Endothelial cell of umbilical vein (primary cell): ENCODE measurements around the gene SYNPR. TPM values are rescaled to one million over a fixed set of nuclear protein-coding genes. Genes with fewer than 3 reads are reported as not detected.

Experiments used
- BruUV-seq: library from RNA; stranded (reverse); fragments of 400-500 nt; replicated peaks from 2 replicates; lab custom pipeline; 2021; lab: Mats Ljungman, UMichigan
- CTCF ChIA-PET: fragments of 300-600, 350-600 bp; sonication (Branson Sonifier 250); formaldehyde crosslinking; loops from one replicate; lab custom pipeline; 2021; ENCODE audit warnings: antibody characterized with exemption, inconsistent platforms; lab: Charles Lee
- POLR2A ChIA-PET: fragments of 300-600, 350-600 bp; sonication (Branson Sonifier 250); formaldehyde crosslinking; loops from one replicate; lab custom pipeline; 2021; ENCODE audit warnings: antibody characterized with exemption, inconsistent platforms; lab: Charles Lee
- DNase-seq: peaks from one replicate; pipeline ENCODE4 v3.0.0-alpha.2; 2011; ENCODE audit warnings: low read depth, low spot score
- FAIRE-seq: peaks from 2 replicates; lab custom pipeline; 2011; peaks lifted over from hg19 to GRCh38; lab: Jason Lieb, UNC
- H2AFZ ChIP-seq: 2 replicates; pipeline ENCODE4 v1.6.0; 2012; ENCODE audit warnings: low read depth, low read length, control low read depth, inconsistent platforms
- H3K27ac ChIP-seq: 2 replicates; pipeline ENCODE4 v1.5.1; 2011; ENCODE audit warnings: low read depth, mild to moderate bottlenecking, control low read depth, low read length, moderate library complexity; ENCODE audit not compliant: insufficient read depth
- H3K27me3 ChIP-seq, 2 experiments: 2 replicates each; pipeline versions ENCODE4 v1.6.0 to v1.6.1; 2011; ENCODE audit warnings: low read length in 2 of 2, mixed read lengths in 1 of 2; ENCODE audit not compliant: control insufficient read depth in 2 of 2, insufficient read depth in 2 of 2
- H3K36me3 ChIP-seq, 2 experiments: 2 replicates in 1 of 2; 3 replicates in 1 of 2; pipeline ENCODE4 v1.5.1; 2011; ENCODE audit warnings: low read length in 2 of 2, mild to moderate bottlenecking in 1 of 2, moderate library complexity in 1 of 2; ENCODE audit not compliant: control insufficient read depth in 2 of 2, insufficient read depth in 2 of 2; ENCODE audit errors: extremely low read depth in 1 of 2
- H3K4me1 ChIP-seq: 3 replicates; pipeline ENCODE4 v1.5.1; 2011; ENCODE audit warnings: mild to moderate bottlenecking, low read length; ENCODE audit not compliant: control insufficient read depth, insufficient read depth; ENCODE audit errors: extremely low read depth
- H3K4me2 ChIP-seq: 2 replicates; pipeline ENCODE4 v1.6.1; 2011; ENCODE audit warnings: low read length, control low read depth, mixed read lengths; ENCODE audit not compliant: insufficient read depth
- H3K4me3 ChIP-seq, 3 experiments: fragments of 200-600 bp in 1 of 3; sonication (generic), shearing (Covaris generic) in 1 of 3; replicated peaks in 1 of 3; 2 replicates each; pipeline ENCODE4 v1.5.1; 2011 to 2016; ENCODE audit warnings: control low read depth in 3 of 3, low read length in 3 of 3, mild to moderate bottlenecking in 2 of 3, inconsistent platforms in 1 of 3, low read depth in 1 of 3, moderate library complexity in 1 of 3; ENCODE audit not compliant: insufficient read depth in 1 of 3
- H3K79me2 ChIP-seq: 2 replicates; pipeline ENCODE4 v1.6.0; 2012; ENCODE audit warnings: low read length, inconsistent platforms; ENCODE audit not compliant: control insufficient read depth, insufficient read depth
- H3K9ac ChIP-seq: replicated peaks from 2 replicates; pipeline ENCODE3; 2011; ENCODE audit warnings: low read length, control low read depth; ENCODE audit not compliant: insufficient read depth; ENCODE audit errors: extremely low read depth
- H3K9me1 ChIP-seq: replicated peaks from 3 replicates; pipeline ENCODE4 v1.6.0; 2011; ENCODE audit warnings: mild to moderate bottlenecking, low read length; ENCODE audit not compliant: control insufficient read depth, insufficient read depth; ENCODE audit errors: extremely low read depth
- H3K9me3 ChIP-seq: replicated peaks from 2 replicates; pipeline ENCODE4 v1.5.1; 2012; ENCODE audit warnings: low read length, inconsistent platforms; ENCODE audit not compliant: control insufficient read depth, insufficient read depth
- H4K20me1 ChIP-seq: replicated peaks from 2 replicates; pipeline ENCODE3; 2011; ENCODE audit warnings: mild to moderate bottlenecking, low read length; ENCODE audit not compliant: control insufficient read depth, insufficient read depth; ENCODE audit errors: extremely low read depth
- EZH2 ChIP-seq: IDR thresholded peaks from 2 replicates; pipeline ENCODE4 v1.6.1; 2012; ENCODE audit warnings: borderline replicate concordance, low read depth, mild to moderate bottlenecking, moderate library complexity, low read length, inconsistent platforms; ENCODE audit not compliant: severe bottlenecking
- FOS ChIP-seq: IDR thresholded peaks from 2 replicates; pipeline ENCODE4 v1.6.1; 2011; ENCODE audit warnings: mild to moderate bottlenecking, low read length, moderate library complexity, borderline replicate concordance; ENCODE audit not compliant: insufficient read depth
- GATA2 ChIP-seq: IDR thresholded peaks from 2 replicates; pipeline ENCODE4 v1.7.0; 2011; ENCODE audit warnings: low read depth, mild to moderate bottlenecking, moderate library complexity, mixed read lengths, low read length; ENCODE audit not compliant: insufficient read length, insufficient read depth
- JUN ChIP-seq: IDR thresholded peaks from 2 replicates; pipeline ENCODE4 v1.6.1; 2011; ENCODE audit warnings: borderline replicate concordance, low read depth; ENCODE audit not compliant: insufficient read length, insufficient read depth
- MYC ChIP-seq: IDR thresholded peaks from one replicate; pipeline ENCODE4 v1.6.1; 2011; ENCODE audit warnings: mild to moderate bottlenecking, low read depth, low read length
- POLR2A ChIP-seq: IDR thresholded peaks from 2 replicates; pipeline ENCODE4 v1.6.1; 2012; ENCODE audit warnings: low read depth, mild to moderate bottlenecking, control low read depth, low read length
- POLR2AphosphoS5 ChIP-seq: IDR thresholded peaks from 2 replicates; pipeline ENCODE4 v1.6.1; 2012; ENCODE audit warnings: low read depth, mild to moderate bottlenecking, control low read depth, low read length, moderate library complexity; ENCODE audit not compliant: insufficient read depth
- dilution Hi-C: fragments of 300-500 bp; cut with MboI; formaldehyde crosslinking; loops from one replicate; pipeline ENCODE4 v1.15.0; 2019; ENCODE audit warnings: low sequenced_read_pairs; ENCODE audit not compliant: extremely low pct_ligation_motif_present
- intact Hi-C: fragments of 100-400 bp; cut with micrococcal nuclease; formaldehyde crosslinking; loops from one replicate; pipeline ENCODE4 v1.10.0; 2022
- polyA plus RNA-seq, 4 experiments: library from polyadenylated mRNA; depleted of rRNA in 3 of 4; stranded (reverse) in 3 of 4; unstranded in 1 of 4; fragments of >200 nt; gene quantifications; 2 replicates each; pipeline versions ENCODE4 v1.2.1 to v1.2.3, GENCODE V29; 2011 to 2012; ENCODE audit warnings: missing spikeins in 1 of 4
- total RNA-seq: library from RNA; stranded (reverse); gene quantifications from 2 replicates; pipeline ENCODE4 v1.2.3, GENCODE V29; 2021
- TF ChIP-seq, protein P1 (sequence below), 2 donors: IDR thresholded peaks; 1 replicate in 1 of 2; 2 replicates in 1 of 2; pipeline ENCODE4 v1.5.1; 2011; ENCODE audit warnings: low read length in 2 of 2, mild to moderate bottlenecking in 2 of 2, moderate library complexity in 2 of 2, control low read depth in 1 of 2, inconsistent platforms in 1 of 2, low read depth in 1 of 2; ENCODE audit not compliant: insufficient read depth in 1 of 2; ENCODE audit errors: extremely low read depth in 1 of 2
- TF ChIP-seq, protein P2 (sequence below): IDR thresholded peaks from 2 replicates; pipeline ENCODE4 v1.6.1; 2011; ENCODE audit not compliant: insufficient read depth, insufficient read length

The SYNPR gene
- total and polyA plus RNA-seq, 2 donors (not counting 3 experiments of a cell fraction or from before 2014, with no cell fraction given) = not detected

DNA sequence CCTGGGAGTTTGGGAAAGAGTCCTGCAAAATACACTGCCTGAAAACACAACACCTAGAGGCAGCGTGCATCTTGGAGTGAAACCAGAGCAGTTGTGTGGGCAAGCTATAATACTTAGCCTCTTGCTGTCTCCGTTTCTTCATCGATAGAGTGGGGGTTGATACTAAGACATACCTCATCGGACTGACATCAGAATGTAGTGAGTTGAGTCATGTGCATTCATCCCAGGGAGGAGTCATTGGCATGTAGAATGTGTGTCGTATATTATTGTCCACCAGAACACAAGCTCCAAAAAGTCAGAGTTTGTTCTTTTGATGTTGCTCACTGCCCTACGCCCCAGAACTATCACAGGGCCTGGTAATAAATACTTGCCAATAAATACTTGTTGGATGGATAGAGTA lies 378.7 kb downstream of the SYNPR start:
- no peaks in the 10 kb centered on the region for H3K9me1 ChIP-seq
- H3K36me3 ChIP-seq = no peaks in the 10 kb centered on the region
- FAIRE-seq (no peak), DNase-seq (no peak)
- H3K4me2 ChIP-seq = no peak overlapping the region
- dilution Hi-C loops = no loop called here
- H2AFZ ChIP-seq = no peak overlapping the region
- H3K79me2 ChIP-seq = no peaks in the 10 kb centered on the region
- no peak overlapping the region for H3K9ac ChIP-seq
- no peaks in the 10 kb centered on the region for H3K9me3 ChIP-seq
- POLR2A ChIA-PET = no interaction called here
- CTCF ChIA-PET = no interaction called here
- intact Hi-C loops = no loop called here
- no peaks in the 10 kb centered on the region for H3K27me3 ChIP-seq
- H3K4me1 ChIP-seq = no peaks in the 10 kb centered on the region
- no peak overlapping the region for H3K27ac ChIP-seq
- no TSS peak for BruUV-seq
- TF ChIP-seq, protein P1, sequence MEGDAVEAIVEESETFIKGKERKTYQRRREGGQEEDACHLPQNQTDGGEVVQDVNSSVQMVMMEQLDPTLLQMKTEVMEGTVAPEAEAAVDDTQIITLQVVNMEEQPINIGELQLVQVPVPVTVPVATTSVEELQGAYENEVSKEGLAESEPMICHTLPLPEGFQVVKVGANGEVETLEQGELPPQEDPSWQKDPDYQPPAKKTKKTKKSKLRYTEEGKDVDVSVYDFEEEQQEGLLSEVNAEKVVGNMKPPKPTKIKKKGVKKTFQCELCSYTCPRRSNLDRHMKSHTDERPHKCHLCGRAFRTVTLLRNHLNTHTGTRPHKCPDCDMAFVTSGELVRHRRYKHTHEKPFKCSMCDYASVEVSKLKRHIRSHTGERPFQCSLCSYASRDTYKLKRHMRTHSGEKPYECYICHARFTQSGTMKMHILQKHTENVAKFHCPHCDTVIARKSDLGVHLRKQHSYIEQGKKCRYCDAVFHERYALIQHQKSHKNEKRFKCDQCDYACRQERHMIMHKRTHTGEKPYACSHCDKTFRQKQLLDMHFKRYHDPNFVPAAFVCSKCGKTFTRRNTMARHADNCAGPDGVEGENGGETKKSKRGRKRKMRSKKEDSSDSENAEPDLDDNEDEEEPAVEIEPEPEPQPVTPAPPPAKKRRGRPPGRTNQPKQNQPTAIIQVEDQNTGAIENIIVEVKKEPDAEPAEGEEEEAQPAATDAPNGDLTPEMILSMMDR (IDR thresholded peaks at IDR 0.05; ENCODE audit: extremely low read depth in 1 of 2, insufficient read depth in 1 of 2, low read depth in 1 of 2, low read length in 2 of 2) = no peak
- TF ChIP-seq JUN = no peak
- TF ChIP-seq FOS = no peak
- no peak for TF ChIP-seq POLR2A
- TF ChIP-seq GATA2 = no peak
- TF ChIP-seq EZH2 = no peak
- TF ChIP-seq, protein P2, sequence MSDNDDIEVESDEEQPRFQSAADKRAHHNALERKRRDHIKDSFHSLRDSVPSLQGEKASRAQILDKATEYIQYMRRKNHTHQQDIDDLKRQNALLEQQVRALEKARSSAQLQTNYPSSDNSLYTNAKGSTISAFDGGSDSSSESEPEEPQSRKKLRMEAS = no peak
- TF ChIP-seq MYC = no peak
- TF ChIP-seq POLR2AphosphoS5 = no peak
- no peak overlapping the region for H3K4me3 ChIP-seq
- H4K20me1 ChIP-seq = no peaks in the 10 kb centered on the region
